Nephron progenitor cell (in vitro differentiated cells): Measurements from ENCODE around the gene HEBP1.

Experiments used
- DNase-seq: peaks from one replicate; pipeline ENCODE4 v3.0.0; 2021
- H3K27ac Mint-ChIP-seq: 2 replicates; pipeline ENCODE4 v1.8.0; 2021; ENCODE audit warnings: mild to moderate bottlenecking, moderate library complexity, mixed read lengths
- H3K27me3 Mint-ChIP-seq: 2 replicates; pipeline ENCODE4 v1.8.0; 2021; ENCODE audit warnings: mild to moderate bottlenecking, low read depth, mixed read lengths; ENCODE audit not compliant: poor library complexity
- H3K36me3 Mint-ChIP-seq: 2 replicates; pipeline ENCODE4 v1.8.0; 2021; ENCODE audit warnings: low read depth, mixed read lengths
- H3K4me1 Mint-ChIP-seq: 2 replicates; pipeline ENCODE4 v1.8.0; 2021; ENCODE audit warnings: mixed read lengths
- H3K4me3 Mint-ChIP-seq: 2 replicates; pipeline ENCODE4 v1.8.0; 2021; ENCODE audit warnings: mild to moderate bottlenecking, moderate library complexity, mixed read lengths
- H3K9me3 Mint-ChIP-seq: 2 replicates; pipeline ENCODE4 v1.8.0; 2021; ENCODE audit warnings: mild to moderate bottlenecking, moderate library complexity, mixed read lengths
- TF ChIP-seq, protein P1 (sequence below): fragments of 200-600 bp; sonication (generic); IDR thresholded peaks from 2 replicates; pipeline ENCODE4 v1.5.0; 2021; ENCODE audit warnings: antibody characterized with exemption

Gene HEBP1

GRCh38 chr12:13027508-13027907 is 27.4 kb upstream of the HEBP1 start:
- no peak overlapping the region for H3K4me3 Mint-ChIP-seq
- H3K9me3 Mint-ChIP-seq: no peaks in the 10 kb centered on the region
- no peak for DNase-seq
- peaks cover 7% of the 10 kb centered on the region for H3K4me1 Mint-ChIP-seq
- no peak overlapping the region for H3K27ac Mint-ChIP-seq
- TF ChIP-seq, protein P1, sequence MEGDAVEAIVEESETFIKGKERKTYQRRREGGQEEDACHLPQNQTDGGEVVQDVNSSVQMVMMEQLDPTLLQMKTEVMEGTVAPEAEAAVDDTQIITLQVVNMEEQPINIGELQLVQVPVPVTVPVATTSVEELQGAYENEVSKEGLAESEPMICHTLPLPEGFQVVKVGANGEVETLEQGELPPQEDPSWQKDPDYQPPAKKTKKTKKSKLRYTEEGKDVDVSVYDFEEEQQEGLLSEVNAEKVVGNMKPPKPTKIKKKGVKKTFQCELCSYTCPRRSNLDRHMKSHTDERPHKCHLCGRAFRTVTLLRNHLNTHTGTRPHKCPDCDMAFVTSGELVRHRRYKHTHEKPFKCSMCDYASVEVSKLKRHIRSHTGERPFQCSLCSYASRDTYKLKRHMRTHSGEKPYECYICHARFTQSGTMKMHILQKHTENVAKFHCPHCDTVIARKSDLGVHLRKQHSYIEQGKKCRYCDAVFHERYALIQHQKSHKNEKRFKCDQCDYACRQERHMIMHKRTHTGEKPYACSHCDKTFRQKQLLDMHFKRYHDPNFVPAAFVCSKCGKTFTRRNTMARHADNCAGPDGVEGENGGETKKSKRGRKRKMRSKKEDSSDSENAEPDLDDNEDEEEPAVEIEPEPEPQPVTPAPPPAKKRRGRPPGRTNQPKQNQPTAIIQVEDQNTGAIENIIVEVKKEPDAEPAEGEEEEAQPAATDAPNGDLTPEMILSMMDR: no peak
- no peaks in the 10 kb centered on the region for H3K36me3 Mint-ChIP-seq
- H3K27me3 Mint-ChIP-seq: no peaks in the 10 kb centered on the region

GRCh38 chr12:13027032-13027431 is 27.0 kb upstream of the HEBP1 start:
- H3K4me3 Mint-ChIP-seq: no peak overlapping the region
- H3K4me1 Mint-ChIP-seq: peaks cover 7% of the 10 kb centered on the region
- H3K36me3 Mint-ChIP-seq: no peaks in the 10 kb centered on the region
- no peak overlapping the region for H3K27ac Mint-ChIP-seq
- H3K9me3 Mint-ChIP-seq: no peaks in the 10 kb centered on the region
- no peaks in the 10 kb centered on the region for H3K27me3 Mint-ChIP-seq
- TF ChIP-seq, protein P1: no peak
- no peak for DNase-seq

GRCh38 chr12:13026286-13026685 is 26.2 kb upstream of the HEBP1 start:
- H3K9me3 Mint-ChIP-seq: no peaks in the 10 kb centered on the region
- TF ChIP-seq, protein P1: no peak
- no peaks in the 10 kb centered on the region for H3K36me3 Mint-ChIP-seq
- no peak for DNase-seq
- H3K27ac Mint-ChIP-seq: no peak overlapping the region
- peaks cover 7% of the 10 kb centered on the region for H3K4me1 Mint-ChIP-seq
- H3K27me3 Mint-ChIP-seq: no peaks in the 10 kb centered on the region
- H3K4me3 Mint-ChIP-seq: no peak overlapping the region

- no peak for DNase-seq
- H3K9me3 Mint-ChIP-seq: no peaks in the 10 kb centered on the region
- H3K4me3 Mint-ChIP-seq: no peak overlapping the region
- H3K27ac Mint-ChIP-seq: no peak overlapping the region
- TF ChIP-seq, protein P1: no peak
- no peaks in the 10 kb centered on the region for H3K36me3 Mint-ChIP-seq
- no peaks in the 10 kb centered on the region for H3K27me3 Mint-ChIP-seq
- H3K4me1 Mint-ChIP-seq: peaks cover 2% of the 10 kb centered on the region
Observed at GRCh38 chr12:13024531-13024916, 24.5 kb upstream of the HEBP1 start.

GRCh38 chr12:13023811-13024530 is 23.9 kb upstream of the HEBP1 start:
- H3K27me3 Mint-ChIP-seq: no peaks in the 10 kb centered on the region
- H3K36me3 Mint-ChIP-seq: no peaks in the 10 kb centered on the region
- no peaks in the 10 kb centered on the region for H3K4me1 Mint-ChIP-seq
- H3K4me3 Mint-ChIP-seq: no peak overlapping the region
- H3K27ac Mint-ChIP-seq: no peak overlapping the region
- TF ChIP-seq, protein P1: no peak
- no peaks in the 10 kb centered on the region for H3K9me3 Mint-ChIP-seq
- DNase-seq: no peak

GRCh38 chr12:13022851-13023271 is 22.8 kb upstream of the HEBP1 start:
- Mint-ChIP-seq H3K36me3 (no peaks in the 10 kb centered on the region), H3K4me3 (no peak overlapping the region), H3K27me3 (no peaks in the 10 kb centered on the region), H3K4me1 (no peaks in the 10 kb centered on the region), H3K9me3 (no peaks in the 10 kb centered on the region), H3K27ac (no peak overlapping the region)
- DNase-seq: no peak
- TF ChIP-seq, protein P1: no peak
